ENCODE measurements around the gene MANBA. TPM values are rescaled to one million over a fixed set of nuclear protein-coding genes. Genes with fewer than 3 reads are reported as not detected.

Gene MANBA
- total and polyA plus RNA-seq, 2 of the 4 experiments (the other 2 are of a cell fraction), result 11.5 to 17.2 TPM

DNA sequence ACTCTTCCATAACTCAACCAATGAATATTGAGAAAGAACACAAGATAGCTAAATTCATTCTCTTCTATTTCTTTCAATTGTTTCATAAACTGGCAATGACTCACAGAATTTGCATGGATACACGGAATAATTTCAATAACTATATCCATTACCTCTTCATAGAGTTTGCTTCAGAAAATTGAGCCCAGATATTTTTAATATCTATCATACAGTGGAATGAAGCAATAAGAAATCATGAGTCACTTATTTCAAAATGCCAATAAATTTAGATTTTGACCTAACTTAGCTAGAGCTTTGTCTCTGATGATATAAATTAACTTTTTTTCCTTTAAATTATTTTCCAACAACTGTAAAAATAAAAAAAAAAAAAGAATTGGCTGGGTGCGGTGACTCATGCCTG lies 22.2 kb upstream of the MANBA start:
- Histone ChIP-seq H3K9ac (ENCODE audit: low read depth, low read length) (no peak overlapping the region), H4K5ac (ENCODE audit: low read depth, low read length) (no peak overlapping the region), H2BK120ac (ENCODE audit: low read depth, low read length) (no peak overlapping the region), H3K27me3 (ENCODE audit: control insufficient read depth, insufficient read depth, low read length) (no peaks in the 10 kb centered on the region), H3K9me3 (ENCODE audit: control insufficient read depth, insufficient read depth, low read length) (no peaks in the 10 kb centered on the region; the same call in 1 of the 2 replicates), H2AFZ (replicated peaks; ENCODE audit: low read length, poor library complexity) (no peak overlapping the region), H3K56ac (ENCODE audit: extremely low read depth, insufficient read depth, low read length) (no peak overlapping the region), H3K4me3 (ENCODE audit: insufficient read depth, low read depth, low read length) (no peak overlapping the region), H2AK5ac (ENCODE audit: low read depth, low read length) (no peak overlapping the region), H2BK5ac (ENCODE audit: low read depth, low read length, poor library complexity, severe bottlenecking) (no peak overlapping the region), H3K18ac (ENCODE audit: low read depth, low read length) (no peak overlapping the region), H3K4ac (ENCODE audit: low read depth, low read length) (no peak overlapping the region), H3K4me2 (ENCODE audit: low read depth, low read length) (no peak overlapping the region), H2BK20ac (ENCODE audit: low read depth, low read length) (no peak overlapping the region), H2BK15ac (ENCODE audit: low read depth, low read length) (no peak overlapping the region), H3K79me1 (ENCODE audit: low read depth in 1 of 2, low read length in 2 of 2) (no peaks in the 10 kb centered on the region), H3K4me1 (ENCODE audit: control insufficient read depth, insufficient read depth, low read length) (no peaks in the 10 kb centered on the region), H4K91ac (ENCODE audit: insufficient read depth, low read depth, low read length) (no peak overlapping the region), H3K14ac (replicated peaks; ENCODE audit: low read depth, low read length) (no peak overlapping the region), H3K27ac (ENCODE audit: insufficient read depth, low read length) (no peak overlapping the region), H3K36me3 (ENCODE audit: control insufficient read depth, insufficient read depth, low read length) (no peaks in the 10 kb centered on the region), H3K23ac (ENCODE audit: low read depth, low read length) (no peak overlapping the region), H3K9me1 (ENCODE audit: insufficient read depth, low read length) (peaks cover 3% of the 10 kb centered on the region; the same call in 1 of the 2 replicates), H4K20me1 (ENCODE audit: insufficient read depth, low read length) (no peaks in the 10 kb centered on the region), H2AK9ac (replicated peaks; ENCODE audit: low read depth, low read length, poor library complexity) (no peak overlapping the region), H4K8ac (ENCODE audit: low read depth in 2 of 2, low read length in 2 of 2) (no peak overlapping the region)
- CTCF ChIA-PET, result interaction anchor here (0.6 kb wide), 1 partner anchor 15 kb away, joined by 8 read pairs; no protein-coding TSS in a partner anchor
- dilution Hi-C loops (cut with HindIII; ENCODE audit: low sequenced_read_pairs, unreplicated experiment) (no loop called here), in situ Hi-C loops (cut with MboI; ENCODE audit: low sequenced_read_pairs) (no loop called here), intact Hi-C loops (cut with micrococcal nuclease) (no loop called here)
- no CpG with 5 or more reads among the region's 2 CpGs for WGBS, 2 experiments (ENCODE audit: extremely low coverage in 2 of 2, insufficient read length in 1 of 2)
- ATAC-seq (ENCODE audit: low read depth), result no peak
- TF ChIP-seq SMC3 (IDR thresholded peaks at IDR 0.05; ENCODE audit: low read depth, low read length) (no peak), CHD1 (IDR thresholded peaks at IDR 0.05; ENCODE audit: low read depth, low read length) (no peak), CEBPB (IDR thresholded peaks at IDR 0.05; ENCODE audit: low read depth, low read length) (no peak), MAZ (IDR thresholded peaks at IDR 0.05; ENCODE audit: borderline replicate concordance, low read depth, low read length) (no peak), ELK1 (IDR thresholded peaks at IDR 0.05; ENCODE audit: borderline replicate concordance, low read depth, low read length) (no peak), NFE2L2 (IDR thresholded peaks at IDR 0.05; ENCODE audit: low read depth, low read length) (no peak), CTCF (conservative IDR thresholded peaks at IDR 0.05; ENCODE audit: low read depth, low read length) (no peak), USF2 (IDR thresholded peaks at IDR 0.05; ENCODE audit: low read depth, low read length) (no peak), RFX5 (IDR thresholded peaks at IDR 0.05; ENCODE audit: low read depth, low read length) (no peak), RAD21 (IDR thresholded peaks at IDR 0.05; ENCODE audit: low read length) (no peak)
- DNase-seq, result peak; percentile 24
- POLR2A ChIA-PET (ENCODE audit: unreplicated experiment), result interaction anchor here (0.7 kb wide), 1 partner anchor 977 kb away, joined by 4 read pairs; no protein-coding TSS in a partner anchor
- BruUV-seq (replicated peaks), result no TSS peak
